ENCODE data around the gene MS4A6A. TPM values are rescaled to one million over a fixed set of nuclear protein-coding genes. Genes with fewer than 3 reads are reported as not detected.

MS4A6A gene
- total and polyA plus RNA-seq, 9 of the 15 experiments (the other 6 are each of a cell fraction or from before 2014, with no cell fraction given) = 0.57 to 9.5 (median 4.2) TPM

GRCh38 chr11:60130496-60130895 is 52.4 kb downstream of the MS4A6A start (continued):
- TF ChIP-seq ETV6 (IDR thresholded peaks at IDR 0.05; ENCODE audit: borderline replicate concordance in 1 of 2, low read depth in 2 of 2, low read length in 1 of 2) = no peak
- no peak for TF ChIP-seq ETV6 (CRISPR knock-in tag; IDR thresholded peaks at IDR 0.05; ENCODE audit: borderline replicate concordance)
- no peak for TF ChIP-seq MTA3 (IDR thresholded peaks at IDR 0.05; ENCODE audit: borderline replicate concordance)
- no peak for TF ChIP-seq ZNF280A (IDR thresholded peaks at IDR 0.05; ENCODE audit: low read depth, partially characterized antibody)
- TF ChIP-seq ZNF318 (IDR thresholded peaks at IDR 0.05; ENCODE audit: borderline replicate concordance in 1 of 2, low read depth in 1 of 2) = no peak
- peak; percentile 92 for TF ChIP-seq DEAF1 (CRISPR knock-in tag; IDR thresholded peaks at IDR 0.05)
- TF ChIP-seq TSHZ1 (CRISPR knock-in tag; IDR thresholded peaks at IDR 0.05) = no peak
- no peak; a peak in 2 of 4 replicates for TF ChIP-seq MAZ (CRISPR knock-in tag; conservative IDR thresholded peaks at IDR 0.05 in 1 of 2, IDR thresholded peaks at IDR 0.05 in 1 of 2)
- TF ChIP-seq ZFP36 (IDR thresholded peaks at IDR 0.05; ENCODE audit: low read depth, low read length, partially characterized antibody) = no peak
- no peak for TF ChIP-seq ETS2 (tag; IDR thresholded peaks at IDR 0.05; ENCODE audit: borderline replicate concordance, poor library complexity, severe bottlenecking)
- no peak for TF ChIP-seq RBBP5 (IDR thresholded peaks at IDR 0.05; ENCODE audit: borderline replicate concordance, insufficient read depth, low read length, poor library complexity, severe bottlenecking)

All from K562 (cell line).